NCI-H69 (cell line): ENCODE data around the gene LMAN1L.

ENCODE experiments used
- DNase-seq: peaks from one replicate; lab custom pipeline; 2025; lab: John Stamatoyannopoulos, UW

LMAN1L gene

GRCh38 chr15:74837482-74838136 is 25.0 kb downstream of the LMAN1L start:
- no peak for DNase-seq

DNA sequence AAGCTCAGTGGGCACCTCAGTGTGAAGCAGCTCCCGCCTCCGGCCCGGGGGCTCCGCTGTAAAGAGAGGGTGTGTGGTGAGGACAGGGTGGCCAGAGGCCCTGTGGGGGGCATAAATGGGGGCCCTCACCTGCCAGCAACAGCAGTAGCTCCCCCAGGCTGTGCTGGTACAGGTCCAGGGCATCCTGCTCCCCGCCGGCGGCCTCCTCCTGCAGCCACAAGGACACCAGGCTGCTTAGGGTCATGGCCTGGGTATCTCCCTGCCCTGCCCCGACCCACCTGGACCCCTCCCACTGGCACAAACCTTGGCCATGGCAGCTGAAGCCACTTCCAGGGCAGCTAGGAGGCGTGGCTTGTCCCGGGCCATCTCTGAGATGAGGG is 25.5 kb downstream of the LMAN1L start:
- no peak for DNase-seq

DNA sequence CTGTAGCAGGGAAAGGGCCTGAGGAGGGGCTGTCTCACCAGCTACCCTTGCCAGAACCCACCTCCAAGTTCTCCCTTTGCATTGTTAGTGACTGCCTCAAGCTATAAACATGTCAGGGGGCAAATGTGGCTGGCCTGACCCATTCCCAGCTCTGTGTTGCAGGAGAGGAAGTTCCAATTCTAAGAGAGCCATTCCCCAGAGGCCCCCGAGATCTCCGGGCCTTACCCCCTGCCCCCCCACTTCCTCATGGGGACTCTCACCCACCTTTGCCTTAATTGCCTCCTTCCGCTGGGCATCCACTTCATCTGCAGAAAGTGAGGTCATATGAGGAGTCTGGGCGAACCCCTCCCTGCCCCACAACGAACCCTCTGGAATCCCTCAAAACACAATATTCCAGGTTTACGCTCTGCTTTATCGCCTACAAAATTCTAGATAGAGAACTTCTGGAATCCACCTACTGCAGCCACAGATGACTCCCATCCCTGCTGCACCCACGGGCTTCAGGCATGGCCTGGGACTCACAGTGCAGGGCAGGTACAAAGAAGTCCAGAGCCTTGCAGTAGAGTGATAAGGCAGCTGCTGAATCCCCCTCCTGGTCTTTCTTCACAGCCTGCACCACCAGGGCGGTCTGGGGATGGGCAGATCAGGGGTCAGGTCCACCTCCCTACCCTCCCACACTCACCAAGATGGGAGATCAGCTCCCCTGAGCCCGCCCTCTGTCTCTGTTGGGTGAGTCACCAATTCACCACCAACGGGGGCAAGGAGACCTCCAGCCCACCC is 26.3 kb downstream of the LMAN1L start:
- no peak for DNase-seq

GRCh38 chr15:74839526-74840395 is 27.1 kb downstream of the LMAN1L start:
- DNase-seq: no peak

GRCh38 chr15:74840851-74841775 is 28.5 kb downstream of the LMAN1L start:
- no peak for DNase-seq

DNA sequence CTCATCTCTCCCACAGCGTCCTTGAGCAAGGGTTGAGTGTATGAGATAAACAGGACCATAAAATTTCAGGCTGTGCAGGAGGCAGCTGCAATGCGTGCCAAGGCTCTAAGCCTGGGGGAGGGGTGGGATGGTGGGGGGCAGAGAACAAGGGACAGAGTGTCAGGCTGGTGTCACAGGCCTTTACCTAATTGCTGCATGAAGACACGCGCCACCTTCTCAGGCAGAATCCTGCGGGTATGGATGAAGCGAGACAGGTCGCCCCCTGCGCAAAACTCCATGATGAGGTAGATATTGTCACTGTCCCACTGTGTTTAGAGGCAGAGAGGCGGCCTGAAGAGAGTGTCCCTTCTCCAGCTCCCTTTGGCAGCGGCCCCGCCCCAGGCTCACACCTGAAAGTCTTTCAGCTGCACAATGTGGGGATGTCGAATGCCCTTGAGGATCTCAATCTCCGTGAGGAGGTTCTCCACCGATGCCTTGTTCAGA is 29.3 kb downstream of the LMAN1L start:
- no peak for DNase-seq

DNA sequence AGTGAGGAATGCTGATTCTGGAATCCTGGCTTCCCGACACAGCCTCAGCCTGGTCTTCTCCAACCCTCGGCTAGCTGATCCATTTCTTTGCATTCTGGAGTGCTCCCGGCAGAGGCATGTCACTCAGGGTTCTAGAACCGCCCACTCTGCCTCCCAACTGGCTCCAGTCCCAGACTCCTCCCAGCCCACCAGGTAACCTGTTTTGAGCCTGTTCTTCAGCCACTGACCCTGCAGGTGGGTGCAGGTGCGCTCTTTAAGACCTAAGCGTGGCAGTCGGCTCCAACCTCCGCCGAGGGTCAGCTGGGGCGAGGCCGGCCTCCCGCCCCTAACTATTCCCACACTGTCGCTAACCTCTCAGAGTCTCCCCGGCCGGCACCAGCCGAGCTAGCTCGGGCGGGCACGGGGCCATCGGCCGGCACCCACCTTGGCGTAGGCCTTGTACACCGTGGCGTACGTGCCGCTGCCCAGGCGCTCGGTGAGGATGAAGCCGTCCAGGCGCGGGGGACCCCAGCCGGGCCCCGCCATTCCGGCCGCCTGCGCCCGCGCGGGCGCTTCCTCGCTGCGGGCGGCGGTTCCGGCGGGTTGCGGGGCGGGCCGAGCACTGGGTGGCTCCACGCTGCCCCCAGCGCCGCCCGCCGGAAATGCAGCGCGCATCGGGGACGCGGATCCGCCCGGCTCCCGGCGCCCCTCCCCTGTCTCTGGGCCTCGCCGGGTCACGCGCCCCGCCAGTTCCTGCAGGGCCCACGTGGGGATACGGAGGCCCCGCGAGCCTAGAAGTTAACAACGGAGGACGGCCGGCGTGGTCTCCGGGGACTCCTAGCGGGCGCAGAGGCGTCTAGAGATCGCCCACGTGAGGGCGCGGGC is 30.2 kb downstream of the LMAN1L start, which contains the start of gene ULK3:
ULK3 (minus strand) TSS at position 576 of the 864 bp plus-strand sequence; CDS start at position 525, 51 bp downstream.
- peak; percentile 90 for DNase-seq

- DNase-seq: no peak
These were observed 30.8 kb downstream of the LMAN1L start for GRCh38 chr15:74843445-74843828.

GRCh38 chr15:74843891-74844299 is 31.3 kb downstream of the LMAN1L start:
- no peak for DNase-seq

DNA sequence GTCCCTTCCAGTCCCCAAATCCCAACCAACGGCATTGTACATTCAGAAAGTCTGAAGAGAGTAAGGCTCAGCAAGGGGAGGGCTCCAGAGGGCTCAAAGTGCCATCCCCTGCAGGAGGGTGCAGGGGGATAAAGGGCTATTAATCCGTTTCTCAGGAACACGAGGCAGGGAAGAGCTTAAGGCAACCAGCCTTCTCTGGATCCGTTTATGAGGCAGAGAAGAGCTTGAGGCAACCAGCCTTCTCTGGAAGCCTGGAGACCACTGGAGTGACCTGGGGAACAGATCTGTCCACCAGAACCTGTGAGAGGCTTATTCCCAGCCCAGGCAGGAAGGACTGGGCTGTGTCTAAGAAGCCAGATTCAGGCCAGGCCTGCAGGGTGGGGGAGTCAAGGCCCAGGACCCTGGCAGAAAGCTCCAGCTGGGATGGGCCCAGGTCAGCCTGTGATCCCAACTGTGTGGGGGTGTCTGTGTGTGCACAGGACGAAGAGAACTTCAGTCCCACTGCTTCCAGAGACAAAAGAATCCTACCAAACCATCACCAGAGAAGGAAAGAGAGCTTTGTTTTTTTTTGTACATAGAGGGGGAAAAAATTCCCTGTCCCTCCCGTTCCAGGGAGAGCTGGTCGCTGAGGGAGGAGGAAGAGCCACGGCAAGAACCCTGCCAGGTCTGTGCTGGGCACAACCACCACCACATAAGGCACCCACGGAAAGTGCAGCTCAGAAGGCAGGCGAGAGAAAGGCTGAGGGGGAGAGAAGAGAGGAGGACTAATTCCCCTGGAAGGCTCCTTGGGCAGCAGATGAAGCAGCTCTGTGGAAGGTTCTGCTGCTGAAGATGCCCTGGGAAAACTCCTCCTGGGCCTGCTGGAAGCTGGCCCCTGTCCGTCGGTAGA is 31.9 kb downstream of the LMAN1L start:
- DNase-seq: no peak

DNA sequence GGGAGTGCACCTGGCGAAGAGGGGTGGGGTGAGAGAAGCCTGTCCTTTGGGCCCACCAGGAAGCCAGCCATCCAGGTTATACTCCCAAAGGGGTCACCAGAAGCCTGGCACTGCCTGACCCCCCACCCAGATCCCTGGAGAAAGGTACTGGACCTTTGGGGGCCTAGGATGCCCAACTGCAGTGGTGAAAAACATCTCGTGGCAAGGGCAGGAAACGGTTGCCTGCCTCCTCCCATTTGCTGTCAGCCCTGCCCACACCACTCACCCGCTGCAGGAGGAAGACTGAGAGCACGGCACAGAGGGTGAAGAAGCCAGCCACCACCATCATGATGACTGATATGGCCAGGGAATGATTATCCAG is 32.6 kb downstream of the LMAN1L start:
- DNase-seq: no peak

DNA sequence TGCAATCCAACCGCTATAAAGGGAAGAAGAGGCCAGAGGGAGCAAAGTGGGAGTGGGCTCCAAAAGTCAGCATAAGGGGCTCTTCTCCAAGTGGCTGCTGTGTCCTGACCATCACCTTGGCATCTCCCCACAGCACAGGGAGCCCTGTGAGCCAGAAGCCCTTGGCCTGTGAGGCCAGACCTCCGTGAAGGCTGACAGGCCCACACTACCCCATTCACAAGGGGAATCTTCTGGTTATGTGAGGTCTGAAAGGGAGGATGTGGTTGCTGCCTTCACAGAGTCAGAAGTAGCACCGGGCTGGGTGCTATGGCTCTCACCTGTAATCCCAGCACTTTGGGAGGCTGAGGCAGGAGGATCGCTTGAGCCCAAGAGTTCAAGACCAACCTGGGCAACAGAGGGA is 32.9 kb downstream of the LMAN1L start:
- DNase-seq: no peak

DNA sequence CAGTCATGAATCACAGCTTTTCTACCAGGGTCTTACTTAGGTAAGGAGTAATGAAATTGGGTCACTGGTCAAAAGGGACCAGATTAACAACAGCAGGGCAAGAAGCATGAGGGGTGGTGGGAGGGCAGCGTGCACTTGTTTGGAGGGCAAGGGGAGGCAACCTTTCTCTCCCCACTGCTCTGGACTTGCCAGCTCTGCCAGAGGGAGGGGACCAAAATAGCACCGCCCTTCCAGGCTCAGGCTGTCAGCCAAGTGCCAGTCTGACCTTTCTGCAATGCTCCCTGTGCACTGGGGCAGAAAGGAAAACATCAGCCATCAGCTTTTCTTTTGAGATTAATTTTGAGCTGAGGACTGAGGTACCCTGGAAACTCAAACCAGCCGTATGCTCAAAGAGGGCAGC is 34.8 kb downstream of the LMAN1L start:
- no peak for DNase-seq

- DNase-seq: no peak
These were observed 37.8 kb downstream of the LMAN1L start for GRCh38 chr15:74850393-74850792.

- DNase-seq: no peak
These were observed 39.3 kb downstream of the LMAN1L start for GRCh38 chr15:74851960-74852359.

DNA sequence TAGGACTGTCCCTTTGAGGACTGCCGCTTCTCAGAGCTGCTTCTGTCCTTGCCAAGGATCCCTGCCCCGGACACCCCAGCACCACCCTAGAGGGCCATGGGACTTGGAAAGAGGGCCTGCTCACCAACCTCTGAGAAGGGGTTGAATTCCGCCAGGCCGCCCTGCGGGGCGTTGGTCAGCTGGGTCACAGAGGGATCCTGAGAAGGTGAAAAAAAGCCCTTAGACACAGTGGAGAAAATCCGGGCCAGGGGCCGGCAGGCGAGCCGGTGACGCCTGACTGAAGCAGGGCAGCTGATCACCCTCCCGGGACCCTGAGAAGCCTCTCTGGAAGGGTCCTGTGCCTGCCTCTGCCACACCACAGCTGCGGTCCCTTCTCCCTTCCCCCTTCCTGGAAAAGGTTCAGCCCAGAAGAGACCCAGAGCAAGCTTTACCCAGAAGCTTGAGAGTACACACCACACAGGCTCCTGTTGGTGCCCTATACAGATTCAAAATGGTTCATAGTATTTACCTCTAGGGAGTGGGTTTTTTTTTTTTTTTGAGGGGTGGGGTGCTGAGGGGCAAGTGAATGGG is 41.9 kb downstream of the LMAN1L start:
- no peak for DNase-seq

DNA sequence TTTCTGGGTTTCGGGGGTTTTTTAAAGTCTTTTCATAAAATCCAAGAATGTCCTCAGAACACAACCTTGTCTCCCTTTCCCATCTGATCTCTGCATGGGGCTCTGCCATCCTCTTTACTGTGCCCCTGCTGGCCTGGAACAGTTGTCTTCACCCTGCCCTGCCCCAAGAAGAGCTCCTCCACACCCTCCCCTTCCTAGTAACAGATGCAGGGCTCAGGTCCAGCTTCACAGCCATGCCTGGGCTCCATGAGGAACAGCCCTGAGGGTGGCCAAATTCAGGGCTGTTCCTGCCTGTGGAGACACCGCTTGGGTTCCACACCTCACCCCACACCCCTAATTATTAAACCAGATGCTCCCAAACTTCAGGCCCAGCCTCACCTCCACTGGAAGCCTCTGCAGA is 43.2 kb downstream of the LMAN1L start:
- DNase-seq: no peak

DNA sequence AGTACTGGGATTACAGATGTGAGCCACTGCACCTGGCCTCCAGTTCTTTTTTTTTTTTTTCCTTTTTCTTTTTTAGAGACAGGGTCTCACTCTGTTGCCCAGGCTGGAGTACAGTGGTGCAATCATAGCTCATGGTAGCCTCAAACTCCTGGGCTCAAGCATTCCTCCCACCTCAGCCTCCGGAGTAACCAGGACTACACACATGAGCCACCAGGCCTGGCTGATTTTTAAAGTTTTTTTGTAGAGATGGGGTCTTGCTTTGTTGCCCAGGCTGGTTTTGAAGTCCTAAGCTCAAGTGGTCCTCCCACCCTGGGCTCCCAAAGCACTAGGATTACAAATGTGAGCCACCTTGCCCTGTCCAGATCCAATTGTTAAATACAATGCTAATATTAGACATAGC is 43.9 kb downstream of the LMAN1L start:
- DNase-seq: no peak

DNA sequence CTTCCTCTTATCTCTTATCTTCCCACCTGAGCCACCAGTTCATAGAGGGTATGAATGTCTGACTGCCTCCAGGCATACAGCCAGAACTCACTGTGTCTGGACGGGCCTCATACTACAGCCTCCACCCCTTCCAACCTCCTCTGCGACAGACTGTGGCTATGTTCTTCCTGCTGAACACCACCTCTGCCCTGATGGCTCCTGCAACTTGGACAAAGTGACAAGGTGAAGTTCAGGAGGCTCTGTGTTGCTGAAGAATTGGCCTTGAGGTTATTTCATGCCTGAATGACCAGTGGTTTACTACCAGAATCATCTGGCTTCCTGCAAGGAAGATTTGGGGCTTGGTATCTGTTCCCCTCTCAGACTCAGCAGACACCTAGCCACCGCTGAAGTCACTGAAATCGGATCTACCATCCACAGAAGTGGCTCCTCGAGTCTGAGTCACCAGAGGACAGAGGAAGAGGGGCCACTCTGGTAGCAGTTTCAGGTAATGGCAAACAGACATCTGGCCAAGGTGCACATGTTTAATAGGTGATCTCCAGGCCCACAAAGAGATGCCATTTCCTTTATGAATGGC is 44.5 kb downstream of the LMAN1L start:
- no peak for DNase-seq
